ENCODE measurements around the gene PRSS27. TPM values are rescaled to one million over a fixed set of nuclear protein-coding genes. Genes with fewer than 3 reads are reported as not detected.
A peak's percentile ranks its signal among the peaks of the same experiment; 100 is the strongest.

The PRSS27 gene
- total and polyA plus RNA-seq, 11 donors = 0.19 to 1.3 (median 0.39) TPM; not detected in 3

DNA sequence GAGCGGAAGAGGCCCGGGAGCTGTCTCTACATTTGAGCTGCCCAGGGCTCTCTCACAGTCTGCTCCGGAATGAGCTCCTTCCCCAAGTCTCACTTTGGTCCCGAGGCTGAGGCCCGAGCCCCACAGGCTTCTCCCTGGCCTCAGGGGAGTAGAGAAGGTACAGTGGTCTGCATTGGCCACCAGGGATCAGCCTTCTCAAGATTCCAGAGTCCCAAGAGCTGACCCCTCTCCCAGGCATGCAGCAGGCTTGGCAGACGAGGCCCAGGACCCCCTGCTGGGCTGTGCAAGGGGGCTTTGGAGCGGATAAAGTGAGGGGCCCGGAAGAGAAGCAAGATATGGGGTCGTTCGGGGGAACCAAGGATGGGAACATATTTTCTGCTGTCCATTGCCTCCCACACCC is 3.1 kb downstream of the PRSS27 start:
- DNase-seq = no peak
- intact Hi-C loops (cut with DNase I) = no loop called here
- H3K4me1 ChIP-seq = peaks cover 0 to 36% (median 16%) of the 10 kb centered on the region in 12 donors
- no peaks in the 10 kb centered on the region for H3K27me3 ChIP-seq
- H3K9me3 ChIP-seq = no peaks in the 10 kb centered on the region
- H3K36me3 ChIP-seq = no peaks in the 10 kb centered on the region
- H3K27ac ChIP-seq = no peak overlapping the region
- H3K4me3 ChIP-seq = no peak overlapping the region
- no peak for ATAC-seq
- TF ChIP-seq POLR2A (IDR thresholded peaks at IDR 0.05) = no peak
- TF ChIP-seq CTCF (IDR thresholded peaks at IDR 0.05) = no peak
- WGBS, 4 donors = 77 to 81% (median 79%) methylated on average over 10 of the region's 10 CpGs

GRCh38 chr16:2715966-2716885 is 3.8 kb downstream of the PRSS27 start:
- no peak for TF ChIP-seq POLR2A (IDR thresholded peaks at IDR 0.05)
- TF ChIP-seq CTCF (IDR thresholded peaks at IDR 0.05) = no peak
- DNase-seq (no peak), ATAC-seq (no peak)
- WGBS, 4 donors = 61 to 68% (median 63%) methylated on average over 9 to 17 of the region's 17 CpGs
- Histone ChIP-seq H3K27ac (no peak overlapping the region), H3K4me1 (peaks cover 0 to 31% (median 13%) of the 10 kb centered on the region in 12 donors), H3K9me3 (no peaks in the 10 kb centered on the region), H3K36me3 (no peaks in the 10 kb centered on the region), H3K27me3 (no peaks in the 10 kb centered on the region), H3K4me3 (peak overlapping the region in 4 of 12 donors; percentile 10 to 26 (median 20))
- intact Hi-C loops (cut with DNase I) = no loop called here

DNA sequence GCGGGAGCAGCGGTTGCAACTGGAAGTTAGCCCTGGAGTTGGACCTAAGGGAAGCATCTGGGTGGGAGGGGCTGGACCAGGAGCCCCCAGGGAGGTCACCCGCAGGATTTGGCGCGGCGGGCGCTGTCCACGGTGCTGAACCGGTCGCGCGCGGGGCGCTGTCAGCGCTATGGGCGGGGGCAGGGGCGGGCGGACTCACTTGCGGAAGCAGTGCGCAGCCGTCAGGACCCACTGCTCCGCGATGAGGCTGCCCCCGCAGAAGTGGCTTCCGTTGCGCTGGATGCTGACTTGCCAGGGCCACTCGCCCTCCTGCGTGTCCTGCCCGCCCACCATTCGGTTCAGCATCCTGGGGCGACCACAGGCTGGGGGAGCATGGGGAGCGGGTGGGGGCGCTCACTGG is 4.5 kb downstream of the PRSS27 start:
- TF ChIP-seq CTCF (IDR thresholded peaks at IDR 0.05) = no peak
- TF ChIP-seq POLR2A (IDR thresholded peaks at IDR 0.05) = no peak
- DNase-seq (peak; percentile 63 to 86 (median 75)), ATAC-seq (peak in 3 of 4 donors; percentile 66 to 76 (median 75))
- Histone ChIP-seq H3K9me3 (no peaks in the 10 kb centered on the region), H3K27ac (no peak overlapping the region), H3K4me3 (peak overlapping the region in 6 of 12 donors; percentile 10 to 26 (median 18)), H3K4me1 (peaks cover 0 to 27% (median 12%) of the 10 kb centered on the region in 12 donors), H3K27me3 (no peaks in the 10 kb centered on the region), H3K36me3 (no peaks in the 10 kb centered on the region)
- intact Hi-C loops (cut with DNase I) = no loop called here
- WGBS, 4 donors = 0 to 7% (median 5%) methylated on average over 2 to 33 of the region's 33 CpGs

DNA sequence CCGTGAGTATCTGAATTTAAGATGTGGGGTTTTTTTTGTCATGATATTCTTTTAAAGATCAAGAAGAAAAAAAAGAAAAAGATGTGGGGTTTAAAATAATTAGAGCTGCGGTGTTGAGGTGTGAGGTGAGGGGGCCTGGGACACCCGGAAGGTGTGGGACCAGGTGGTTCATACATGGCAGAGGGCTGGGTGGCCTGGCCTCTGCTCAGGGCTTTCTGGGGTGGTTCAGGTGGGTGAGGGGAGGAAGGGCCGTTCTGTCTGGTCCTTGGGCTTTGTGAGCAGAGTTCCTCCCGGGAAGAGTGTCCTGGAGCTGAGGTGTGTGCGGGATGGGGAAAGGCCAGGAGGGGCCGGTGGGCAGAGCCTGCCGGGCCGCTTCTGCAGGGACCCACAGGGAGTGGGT is 5.0 kb downstream of the PRSS27 start:
- Histone ChIP-seq H3K4me3 (peak overlapping the region in 3 of 12 donors; percentile 12 to 26 (median 23)), H3K36me3 (peaks cover 0 to 3% (median 0%) of the 10 kb centered on the region in 9 donors), H3K27ac (no peak overlapping the region), H3K9me3 (no peaks in the 10 kb centered on the region), H3K4me1 (peaks cover 0 to 23% (median 9%) of the 10 kb centered on the region in 12 donors), H3K27me3 (no peaks in the 10 kb centered on the region)
- TF ChIP-seq POLR2A (IDR thresholded peaks at IDR 0.05) (no peak), CTCF (IDR thresholded peaks at IDR 0.05) (no peak)
- intact Hi-C loops (cut with DNase I) = no loop called here
- DNase-seq = no peak
- ATAC-seq = no peak
- 31 to 40% (median 35%) methylated on average over 8 to 9 of the region's 9 CpGs for WGBS, 4 donors
